IPS-NIHi11 (cell line): ENCODE measurements around the gene FOXL3.
A peak's percentile ranks its signal among the peaks of the same experiment; 100 is the strongest.

Experiments
- DNase-seq: peaks from one replicate; pipeline ENCODE4 v3.0.0; 2012; ENCODE audit warnings: mixed read lengths, low spot score

The FOXL3 gene

DNA sequence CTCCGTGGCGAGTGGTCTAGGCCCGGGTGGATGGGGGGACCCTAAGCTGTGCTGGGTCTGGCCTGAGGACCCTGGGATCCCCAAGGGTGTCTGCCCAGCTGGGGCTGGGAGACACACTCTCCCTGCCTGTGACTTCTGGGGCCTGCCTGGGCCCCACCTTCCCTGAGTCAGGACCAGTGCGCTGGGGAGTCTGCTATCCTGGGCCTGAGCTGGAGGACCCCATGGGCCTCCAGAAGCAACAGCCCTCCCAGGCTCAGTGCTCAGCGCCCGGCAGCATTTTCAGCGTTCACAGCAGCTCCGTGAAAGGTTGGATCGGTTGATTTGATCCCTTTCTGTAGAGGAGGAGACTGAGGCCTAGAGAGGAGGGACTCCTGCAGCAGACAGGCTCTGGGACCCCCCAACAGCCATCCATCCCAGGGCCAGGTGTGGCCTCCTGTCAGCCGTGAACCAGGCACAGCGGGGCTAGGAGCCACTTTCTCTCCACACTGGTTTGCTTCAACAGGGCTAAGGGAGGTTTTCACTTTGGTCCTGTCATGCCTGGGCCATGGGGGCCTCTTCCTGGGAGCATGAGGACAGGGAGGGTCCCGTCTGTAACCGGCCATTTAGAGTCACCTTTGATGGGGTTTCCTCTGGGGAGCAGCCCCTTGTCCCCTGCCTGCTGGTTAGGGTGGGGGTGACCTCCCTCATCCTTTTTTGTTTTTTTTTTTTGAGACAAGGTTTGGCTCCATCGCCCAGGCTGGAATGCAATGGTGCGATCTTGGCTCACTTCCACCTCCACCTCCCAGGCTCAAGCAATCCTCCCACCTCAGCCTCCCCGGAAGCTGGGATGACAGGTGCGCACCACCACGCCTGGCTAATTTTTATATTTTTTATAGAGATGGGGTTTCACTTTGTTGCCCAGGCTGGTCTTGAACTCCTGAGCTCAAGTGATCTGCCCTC lies 12.4 kb downstream of the FOXL3 start:
- no peak for DNase-seq

GRCh38 chr7:303425-303824 lies 13.5 kb downstream of the FOXL3 start:
- DNase-seq, result no peak

- no peak for DNase-seq
Observed at GRCh38 chr7:303884-304573, 14.1 kb downstream of the FOXL3 start.

DNA sequence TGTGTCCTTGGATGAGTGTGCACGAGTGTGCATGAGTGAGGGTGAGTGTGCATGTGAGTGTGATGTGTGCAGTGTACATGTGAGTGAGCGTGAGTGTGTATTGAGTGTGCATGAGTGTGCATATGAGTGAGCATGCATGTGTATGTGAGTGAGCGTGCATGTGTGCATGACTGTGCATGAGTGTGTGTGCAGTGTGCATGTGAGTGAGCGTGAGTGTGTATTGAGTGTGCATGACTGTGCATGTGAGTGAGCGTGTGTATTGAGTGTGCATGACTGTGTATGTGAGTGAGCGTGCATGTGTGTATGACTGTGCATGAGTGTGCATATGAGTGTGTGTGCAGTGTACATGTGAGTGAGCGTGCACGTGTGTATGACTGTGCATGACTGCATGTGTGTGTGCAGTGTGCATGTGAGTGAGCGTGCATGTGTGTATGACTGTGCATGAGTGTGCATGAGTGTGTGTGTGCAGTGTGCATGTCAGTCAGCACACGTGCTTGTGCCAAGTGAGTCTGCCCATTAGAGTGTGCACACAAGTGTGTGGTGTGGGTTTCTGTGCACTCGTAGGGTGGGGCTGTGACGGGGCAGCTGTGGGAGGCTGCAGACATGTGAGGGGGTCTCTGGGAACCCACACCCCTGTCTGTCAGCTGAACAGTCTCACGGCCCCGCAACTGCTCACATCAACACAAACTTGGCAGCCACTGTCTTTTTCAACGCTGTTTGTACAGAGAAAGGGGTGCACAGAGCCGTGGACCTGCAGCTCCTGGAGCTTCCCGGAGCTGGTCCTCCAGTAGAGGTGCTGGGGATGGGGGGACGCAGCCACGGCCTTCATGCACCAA lies 14.8 kb downstream of the FOXL3 start:
- DNase-seq, result no peak

DNA sequence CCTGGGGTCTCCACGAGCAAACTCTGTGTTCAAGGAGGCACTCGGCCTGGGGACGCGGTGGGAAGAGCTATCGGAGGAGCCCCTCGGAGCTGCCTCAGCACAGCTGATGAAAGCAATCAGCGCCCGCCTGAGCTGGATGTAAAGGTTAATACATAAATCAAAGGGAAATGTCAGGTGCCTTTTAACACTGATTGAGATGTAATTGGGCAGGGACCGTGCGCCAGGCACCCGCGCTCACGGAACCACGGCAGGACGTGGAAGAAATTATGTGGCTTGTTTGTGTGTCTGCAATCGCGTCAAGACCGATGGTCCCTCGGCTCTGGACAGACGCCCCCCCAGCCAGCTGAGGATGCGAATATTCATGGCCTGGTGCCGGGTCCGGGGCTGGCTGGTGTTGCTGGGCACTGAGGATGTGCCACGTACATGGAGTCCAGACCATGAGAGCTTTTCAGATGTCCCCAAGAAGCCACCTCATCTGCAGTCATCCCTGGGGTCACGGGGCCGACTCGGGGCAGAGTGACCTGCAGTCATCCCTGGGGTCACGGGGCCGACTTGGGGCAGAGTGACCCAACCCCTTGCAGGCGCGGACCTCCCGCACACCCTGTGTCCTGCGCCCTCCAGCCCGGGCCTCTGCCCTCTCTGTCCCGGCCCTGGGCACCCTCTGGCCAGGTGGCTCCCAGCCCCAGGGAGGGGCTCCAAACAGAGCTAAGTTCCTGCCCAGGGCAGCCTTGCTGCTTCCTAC lies 15.6 kb downstream of the FOXL3 start:
- DNase-seq, result no peak

GRCh38 chr7:307970-308369 lies 18.0 kb downstream of the FOXL3 start:
- no peak for DNase-seq

GRCh38 chr7:309586-310228 lies 19.7 kb downstream of the FOXL3 start:
- no peak for DNase-seq

GRCh38 chr7:311131-311680 lies 21.2 kb downstream of the FOXL3 start:
- no peak for DNase-seq

- no peak for DNase-seq
Observed at GRCh38 chr7:311796-312195, 21.8 kb downstream of the FOXL3 start.

GRCh38 chr7:312424-312823 lies 22.5 kb downstream of the FOXL3 start:
- no peak for DNase-seq

DNA sequence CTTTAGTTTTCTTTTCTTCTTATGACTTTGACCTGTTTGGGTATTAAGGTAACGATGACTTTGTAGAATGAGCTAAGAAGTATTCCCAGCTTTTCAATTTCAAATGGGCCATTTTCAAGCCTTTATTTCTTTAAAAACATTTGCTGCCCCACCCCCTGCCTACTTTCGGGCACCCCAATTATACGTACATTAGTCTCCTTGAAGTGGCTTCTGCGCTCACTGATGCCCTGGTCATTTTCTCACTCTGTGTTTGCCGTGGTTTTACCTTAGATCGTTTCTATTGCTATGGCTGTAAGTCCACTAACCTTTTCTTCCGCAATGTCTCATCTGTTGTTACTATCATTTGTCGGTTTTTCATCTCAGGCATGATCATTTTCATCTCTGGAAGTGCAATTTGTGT lies 24.9 kb downstream of the FOXL3 start:
- DNase-seq, result no peak

- DNase-seq, result no peak
Observed at GRCh38 chr7:315516-316265, 25.7 kb downstream of the FOXL3 start.

DNA sequence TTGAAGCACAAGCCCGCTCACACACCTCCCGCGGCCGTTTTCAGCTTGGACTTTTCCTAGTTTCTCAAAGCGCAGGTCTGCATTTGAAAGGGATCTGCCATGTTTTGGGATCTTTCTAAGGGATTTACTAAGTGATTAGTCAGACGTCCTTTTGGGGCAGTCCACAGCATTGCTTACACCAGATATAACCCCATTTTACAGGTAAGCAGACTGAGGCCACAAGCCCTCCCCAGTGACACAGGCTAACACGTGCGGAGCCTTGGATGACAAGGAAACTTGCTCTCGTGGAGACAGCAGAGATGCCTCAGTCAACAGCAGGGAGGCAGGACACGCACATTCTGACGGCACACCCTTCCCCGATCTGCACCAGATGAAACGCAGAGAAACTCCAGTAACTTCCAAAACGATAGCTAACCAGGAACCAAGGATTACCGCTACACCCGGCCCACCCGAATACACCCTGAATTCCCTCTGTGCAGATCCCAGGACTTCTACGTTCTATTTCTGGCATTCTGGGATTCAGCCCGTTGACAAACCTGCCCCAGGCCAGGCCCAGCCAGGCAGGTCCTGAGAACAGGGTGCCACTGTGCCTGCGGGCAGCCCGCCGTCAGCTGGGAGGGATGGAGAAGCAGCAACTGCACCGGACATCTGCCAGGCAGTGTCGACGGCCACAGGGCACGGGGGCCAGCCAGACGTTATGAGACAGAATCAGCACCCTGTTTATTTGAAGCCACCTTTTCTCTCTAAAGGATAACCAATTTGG lies 27.9 kb downstream of the FOXL3 start:
- no peak for DNase-seq

- no peak for DNase-seq
Observed at GRCh38 chr7:318476-318875, 28.5 kb downstream of the FOXL3 start.

DNA sequence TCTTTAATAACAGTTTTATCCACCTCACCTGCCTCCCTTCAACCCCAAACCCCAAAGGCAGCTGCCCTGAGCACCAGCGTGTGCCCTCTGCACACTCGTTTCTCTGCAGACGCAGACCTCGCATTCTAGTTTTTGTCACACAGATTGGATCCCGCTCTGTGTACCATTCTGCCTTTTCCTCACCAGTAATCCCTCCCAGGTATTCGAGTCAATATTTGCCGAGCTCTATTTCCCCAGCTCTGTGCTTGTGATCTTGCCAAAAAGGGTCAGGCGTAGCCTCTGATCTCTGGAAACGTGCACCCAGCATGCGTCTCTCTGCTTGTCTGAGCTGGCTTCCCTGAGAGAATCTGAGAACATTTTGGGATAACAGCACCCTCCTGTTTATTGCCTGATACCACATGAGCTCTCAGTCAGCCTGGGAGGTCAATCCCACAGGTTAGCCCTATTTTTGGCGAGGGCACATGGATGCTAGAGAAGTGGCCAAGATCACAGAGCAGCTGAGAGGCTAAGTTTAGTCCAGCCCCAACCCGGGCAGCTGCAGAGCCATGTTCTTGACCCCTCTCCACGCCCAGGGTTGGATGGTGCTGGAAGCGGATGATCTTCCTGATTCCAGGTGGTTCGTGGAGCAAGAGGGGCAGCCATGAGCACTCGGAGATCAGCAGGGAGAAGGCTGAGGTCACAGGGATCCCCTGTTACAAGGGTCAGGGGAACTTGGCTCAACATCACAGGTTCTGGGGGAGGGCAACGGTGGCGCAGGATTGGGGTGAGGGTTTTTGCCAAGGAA lies 29.1 kb downstream of the FOXL3 start:
- DNase-seq, result no peak

DNA sequence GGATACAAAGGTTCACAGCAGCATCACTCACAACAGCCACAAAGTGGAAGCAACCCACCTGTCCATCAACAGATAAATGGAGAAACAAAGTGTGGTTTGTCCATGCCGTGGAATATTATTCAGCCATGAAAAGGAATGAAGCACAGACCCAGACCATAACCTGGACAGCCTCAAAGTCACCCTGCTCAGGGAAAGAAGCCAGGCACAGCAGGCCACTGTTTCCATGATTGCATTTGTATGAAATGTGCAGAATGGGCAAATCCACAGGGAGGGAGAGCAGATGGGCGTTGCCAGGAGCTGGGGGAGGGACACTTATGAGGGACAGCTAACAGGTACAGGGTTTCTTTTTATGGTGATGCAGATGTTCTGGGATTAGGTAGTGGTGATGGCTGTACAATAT lies 30.3 kb downstream of the FOXL3 start:
- DNase-seq, result no peak

- peak; percentile 98 for DNase-seq
Observed at GRCh38 chr7:322111-322671, 32.2 kb downstream of the FOXL3 start.

- DNase-seq, result no peak
Observed at GRCh38 chr7:322708-323111, 32.7 kb downstream of the FOXL3 start.
